ENCODE results near the gene NCKAP5L.

DNA sequence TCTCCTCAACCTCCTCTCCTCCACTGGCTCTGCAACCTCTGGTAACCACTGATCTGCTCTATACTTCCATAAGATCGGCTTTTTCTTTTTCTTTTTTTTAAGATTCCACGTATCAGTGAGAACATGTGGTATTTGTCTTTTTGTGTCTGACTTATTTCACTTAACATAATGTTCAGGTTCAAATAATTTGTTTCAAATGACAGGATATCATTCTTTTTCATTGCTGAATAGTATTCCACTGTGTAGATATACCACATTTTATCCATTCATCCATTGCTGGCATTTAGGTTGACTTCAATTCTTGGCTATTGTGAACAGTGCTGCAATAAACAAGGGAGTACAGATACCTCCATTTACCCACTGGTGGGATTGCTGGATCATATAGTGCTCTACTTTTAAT lies 40.5 kb downstream of the NCKAP5L start:
- TF ChIP-seq, protein P1, sequence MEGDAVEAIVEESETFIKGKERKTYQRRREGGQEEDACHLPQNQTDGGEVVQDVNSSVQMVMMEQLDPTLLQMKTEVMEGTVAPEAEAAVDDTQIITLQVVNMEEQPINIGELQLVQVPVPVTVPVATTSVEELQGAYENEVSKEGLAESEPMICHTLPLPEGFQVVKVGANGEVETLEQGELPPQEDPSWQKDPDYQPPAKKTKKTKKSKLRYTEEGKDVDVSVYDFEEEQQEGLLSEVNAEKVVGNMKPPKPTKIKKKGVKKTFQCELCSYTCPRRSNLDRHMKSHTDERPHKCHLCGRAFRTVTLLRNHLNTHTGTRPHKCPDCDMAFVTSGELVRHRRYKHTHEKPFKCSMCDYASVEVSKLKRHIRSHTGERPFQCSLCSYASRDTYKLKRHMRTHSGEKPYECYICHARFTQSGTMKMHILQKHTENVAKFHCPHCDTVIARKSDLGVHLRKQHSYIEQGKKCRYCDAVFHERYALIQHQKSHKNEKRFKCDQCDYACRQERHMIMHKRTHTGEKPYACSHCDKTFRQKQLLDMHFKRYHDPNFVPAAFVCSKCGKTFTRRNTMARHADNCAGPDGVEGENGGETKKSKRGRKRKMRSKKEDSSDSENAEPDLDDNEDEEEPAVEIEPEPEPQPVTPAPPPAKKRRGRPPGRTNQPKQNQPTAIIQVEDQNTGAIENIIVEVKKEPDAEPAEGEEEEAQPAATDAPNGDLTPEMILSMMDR (IDR thresholded peaks at IDR 0.05; ENCODE audit: insufficient read depth, low read length, poor library complexity, severe bottlenecking), result no peak
- no peak for TF ChIP-seq EZH2phosphoT487 (conservative IDR thresholded peaks at IDR 0.05; ENCODE audit: low read length)

Measured in SU-DHL-6 (cell line).